K562 (cell line): ENCODE data around the gene DNAH3. TPM values are rescaled to one million over a fixed set of nuclear protein-coding genes. Genes with fewer than 3 reads are reported as not detected.

ENCODE experiments used
- ATAC-seq: fragments of 200-7000 bp; cut with Tn5 transposase; 3 replicates; pipeline ENCODE4 v1.9.1; 2020; ENCODE audit warnings: moderate library complexity
- BruUV-seq: library from RNA; stranded (reverse); fragments of 400-500 nt; replicated peaks from 2 replicates; lab custom pipeline; 2021; lab: Mats Ljungman, UMichigan
- CTCF ChIA-PET: fragments of 300-600 bp; formaldehyde crosslinking; extraction: SDS; loops from one replicate; lab custom pipeline; 2021; ENCODE audit warnings: low intra/inter-chr PET ratio; lab: Yijun Ruan, JAX
- POLR2A ChIA-PET: fragments of 300-600, 350-650 bp; sonication (Branson Sonifier 250); formaldehyde crosslinking; extraction: SDS; loops from one replicate; lab custom pipeline; 2021; ENCODE audit warnings: antibody characterized with exemption, inconsistent platforms; lab: Yijun Ruan, JAX
- DNase-seq, 4 experiments: peaks; one replicate each; pipeline versions ENCODE4 v3.0.0 to v3.0.0-alpha.2; 2011 to 2018; ENCODE audit warnings: low spot score in 3 of 4, mixed read lengths in 3 of 4; ENCODE audit errors: extremely low read depth in 1 of 4
- FAIRE-seq: peaks from 2 replicates; lab custom pipeline; 2011; peaks lifted over from hg19 to GRCh38; lab: Jason Lieb, UNC
- H2AFZ ChIP-seq: 2 replicates; pipeline ENCODE4 v1.6.0; 2011; ENCODE audit warnings: low read depth, low read length, control low read depth, inconsistent platforms
- H3K27ac ChIP-seq: fragments of 200-600 bp; 3 replicates; pipeline ENCODE4 v1.8.0; 2011; ENCODE audit warnings: low read depth, mild to moderate bottlenecking, control low read depth, inconsistent platforms, low read length, moderate library complexity, mixed read lengths; ENCODE audit errors: extremely low read depth
- H3K27me3 ChIP-seq, 2 experiments: fragments of 300-600 bp in 1 of 2; 2 replicates in 1 of 2; 3 replicates in 1 of 2; pipeline versions ENCODE4 v1.6.0 to v1.8.0; 2011; ENCODE audit warnings: inconsistent platforms in 2 of 2, low read length in 2 of 2, mild to moderate bottlenecking in 1 of 2, mixed read lengths in 1 of 2, moderate library complexity in 1 of 2; ENCODE audit not compliant: control insufficient read depth in 2 of 2, insufficient read depth in 2 of 2
- H3K36me3 ChIP-seq: fragments of 300-600 bp; 3 replicates; pipeline ENCODE4 v1.8.0; 2011; ENCODE audit warnings: mild to moderate bottlenecking, low read length, inconsistent platforms; ENCODE audit not compliant: control insufficient read depth, insufficient read depth
- H3K4me1 ChIP-seq, 2 experiments: fragments of 200-600 bp in 1 of 2; replicated peaks in 1 of 2; 2 replicates in 1 of 2; 3 replicates in 1 of 2; pipeline versions ENCODE4 v1.5.1 to v1.8.0; 2011; ENCODE audit warnings: inconsistent platforms in 2 of 2, low read length in 2 of 2, mild to moderate bottlenecking in 1 of 2, mixed read lengths in 1 of 2, moderate library complexity in 1 of 2; ENCODE audit not compliant: control insufficient read depth in 2 of 2, insufficient read depth in 2 of 2
- H3K4me2 ChIP-seq: 2 replicates; pipeline ENCODE4 v1.6.1; 2011; ENCODE audit warnings: low read length, control low read depth, inconsistent platforms, mixed read lengths; ENCODE audit not compliant: insufficient read depth
- H3K4me3 ChIP-seq: fragments of 200-600 bp; sonication (generic), shearing (Covaris generic); 2 replicates; pipeline ENCODE4 v1.5.1; 2016; ENCODE audit warnings: control low read depth, inconsistent platforms
- H3K79me2 ChIP-seq: fragments of 200-600 bp; 3 replicates; pipeline ENCODE4 v1.8.0; 2011; ENCODE audit warnings: low read length, inconsistent platforms; ENCODE audit not compliant: control insufficient read depth, insufficient read depth
- H3K9ac ChIP-seq, 2 experiments: 2 replicates each; pipeline versions ENCODE4 v1.6.0 to v1.6.1; 2011; ENCODE audit warnings: low read depth in 2 of 2, low read length in 2 of 2, control low read depth in 1 of 2, inconsistent platforms in 1 of 2, mild to moderate bottlenecking in 1 of 2, mixed read lengths in 1 of 2; ENCODE audit not compliant: insufficient read depth in 1 of 2
- H3K9me1 ChIP-seq: one replicate; pipeline ENCODE4 v1.6.0; 2011; ENCODE audit warnings: inconsistent platforms, mild to moderate bottlenecking, low read length, moderate library complexity; ENCODE audit not compliant: control insufficient read depth, insufficient read depth
- H3K9me3 ChIP-seq: replicated peaks from 2 replicates; pipeline ENCODE4 v1.5.1; 2011; ENCODE audit warnings: low read depth, low read length, inconsistent platforms; ENCODE audit not compliant: control insufficient read depth, insufficient read depth
- H4K20me1 ChIP-seq: replicated peaks from 2 replicates; pipeline ENCODE4 v1.6.1; 2011; ENCODE audit warnings: low read length, inconsistent platforms, mixed read lengths; ENCODE audit not compliant: control insufficient read depth, insufficient read depth
- ATF4 ChIP-seq: fragments of 450-650 bp; formaldehyde crosslinking; IDR thresholded peaks from 2 replicates; pipeline ENCODE4 v1.4.0; 2022; ENCODE audit warnings: mild to moderate bottlenecking, moderate library complexity
- CREBBP ChIP-seq: IDR thresholded peaks from one replicate; pipeline ENCODE4 v1.6.1; 2012; ENCODE audit warnings: low read depth, mild to moderate bottlenecking, control low read depth, inconsistent platforms, low read length
- CTBP1 ChIP-seq: fragments of 450-650 bp; IDR thresholded peaks from 2 replicates; pipeline ENCODE4 v1.6.1; 2016; ENCODE audit warnings: borderline replicate concordance
- HCFC1 ChIP-seq: IDR thresholded peaks from 2 replicates; pipeline ENCODE4 v1.6.1; 2012; ENCODE audit warnings: low read depth, low read length, improper control_type of control experiment
- ILF3 ChIP-seq: fragments of 450-650 bp; IDR thresholded peaks from 2 replicates; pipeline ENCODE4 v1.6.1; 2018; ENCODE audit warnings: antibody characterized with exemption, mild to moderate bottlenecking, moderate library complexity, borderline replicate concordance
- POLR2H ChIP-seq: IDR thresholded peaks from 2 replicates; pipeline ENCODE4 v1.6.1; 2016; ENCODE audit warnings: missing genetic modification characterization, low read depth, mild to moderate bottlenecking, control low read depth, missing compliant biosample characterization, moderate library complexity
- STAT5B ChIP-seq: fragments of 250-450 bp; sonication (Bioruptor Pico); IDR thresholded peaks from 2 replicates; pipeline ENCODE4 v1.8.0; 2021; ENCODE audit warnings: mild to moderate bottlenecking, inconsistent platforms
- TAL1 ChIP-seq: fragments of 450-650 bp; IDR thresholded peaks from 2 replicates; pipeline ENCODE4 v1.6.1; 2016; ENCODE audit warnings: mild to moderate bottlenecking
- ZNF212 ChIP-seq: fragments of 450-650 bp; formaldehyde crosslinking; IDR thresholded peaks from 2 replicates; pipeline ENCODE4 v1.4.0; 2020; ENCODE audit warnings: mild to moderate bottlenecking
- ZNF561 ChIP-seq: fragments of 450-650 bp; formaldehyde crosslinking; conservative IDR thresholded peaks from 2 replicates; pipeline ENCODE4 v1.4.0; 2020; ENCODE audit warnings: mild to moderate bottlenecking, moderate library complexity
- ZSCAN32 ChIP-seq: fragments of 450-650 bp; formaldehyde crosslinking; IDR thresholded peaks from 2 replicates; pipeline ENCODE4 v1.4.0; 2020; ENCODE audit warnings: mild to moderate bottlenecking, moderate library complexity
- WGBS: fragments of 100-300 bp; shearing (Covaris generic); methylation state at CpG from one replicate; pipeline ENCODE4 v1.1.6; 2016; ENCODE audit warnings: low coverage, mixed read lengths; ENCODE audit not compliant: insufficient coverage; ENCODE audit errors: missing lambda C conversion rate; 5-methylcytosine and 5-hydroxymethylcytosine counted together
- in situ Hi-C: fragments of 300-500 bp; cut with MboI; formaldehyde crosslinking; loops from 4 replicates; pipeline ENCODE4 v1.15.0; 2018; ENCODE audit warnings: inconsistent platforms, mixed read lengths
- intact Hi-C: fragments of 100-400 bp; cut with micrococcal nuclease; formaldehyde crosslinking; loops from 2 replicates; pipeline ENCODE4 v1.14.2; 2022
- polyA plus RNA-seq, 8 experiments: library from polyadenylated mRNA; depleted of rRNA in 4 of 8; stranded (reverse) in 5 of 8; unstranded in 3 of 8; fragments of >200 nt; fragmentation: Nextera tagmentation in 2 of 8; fragmentation: Illumina TruSeq in 1 of 8; extraction: Ambion mirVana in 2 of 8; extraction: Trizol in 1 of 8; gene quantifications; 2 replicates each; pipeline versions ENCODE4 v1.2.1 to v1.2.3, GENCODE V29; 2011 to 2014; ENCODE audit warnings: inconsistent platforms in 1 of 8, missing spikeins in 1 of 8
- total RNA-seq, 7 experiments: library from RNA; depleted of rRNA in 6 of 7; stranded (reverse); fragments of >200 nt in 6 of 7; fragmentation: Illumina TruSeq in 2 of 7; extraction: Trizol in 2 of 7; gene quantifications; 2 replicates each; pipeline versions ENCODE4 v1.2.1 to v1.2.3, GENCODE V29; 2011 to 2021; ENCODE audit warnings: low replicate concordance in 1 of 7
- TF ChIP-seq, protein P1 (sequence below), 2 experiments: fragments of 450-650 bp in 1 of 2; IDR thresholded peaks; 2 replicates each; pipeline ENCODE4 v1.6.1; 2011 to 2017; ENCODE audit warnings: low read depth in 2 of 2, antibody characterized with exemption in 1 of 2, borderline replicate concordance in 1 of 2, low read length in 1 of 2, mild to moderate bottlenecking in 1 of 2, mixed read lengths in 1 of 2; ENCODE audit not compliant: control insufficient read depth in 1 of 2
- TF ChIP-seq, protein P2 (sequence below): sonication (generic); formaldehyde crosslinking; IDR thresholded peaks from 2 replicates; pipeline ENCODE4 v1.4.0; 2020; ENCODE audit warnings: mild to moderate bottlenecking, missing genetic modification reagents

The DNAH3 gene
- total and polyA plus RNA-seq, 9 of the 15 experiments (the other 6 are each of a cell fraction or from before 2014, with no cell fraction given) = 0.32 to 0.84 (median 0.44) TPM

DNA sequence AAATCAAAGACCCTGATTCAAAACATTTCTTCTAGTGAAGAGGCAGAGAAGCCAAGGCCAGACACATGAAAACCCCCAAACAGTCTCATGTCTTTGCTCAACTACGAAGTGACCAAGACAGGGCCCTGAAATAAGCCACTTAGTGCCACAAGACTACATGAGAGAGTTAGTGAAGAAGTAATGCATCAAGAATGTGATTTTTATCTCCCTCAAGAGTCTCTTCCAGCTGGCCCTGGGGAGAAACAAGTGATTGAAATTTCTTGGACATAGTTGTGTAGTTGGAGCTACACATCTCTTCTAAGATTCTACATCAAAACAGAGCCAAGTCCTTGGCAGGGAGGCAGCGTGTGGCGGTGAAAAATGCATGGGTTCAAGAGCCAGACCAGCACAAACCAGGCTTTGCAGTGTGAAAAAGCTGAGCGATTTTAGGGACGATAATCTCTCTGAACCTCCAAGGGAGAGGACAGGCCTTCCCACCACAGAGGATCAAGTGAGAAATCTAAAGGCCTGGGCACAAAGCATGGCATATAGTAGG lies 219.5 kb downstream of the DNAH3 start:
- ChIA-PET CTCF (no interaction called here), POLR2A (interaction anchor here (0.6 to 2.1 kb wide), 3 partner anchors 11 to 198 kb away, joined by 3 to 6 read pairs (median 3); no protein-coding TSS in a partner anchor)
- Histone ChIP-seq H3K79me2 (no peaks in the 10 kb centered on the region), H3K4me1 (peaks cover 0 to 6% of the 10 kb centered on the region in 2 experiments; a peak in 1 of 5 replicates), H3K27me3 (peaks cover 2 to 8% of the 10 kb centered on the region in 2 experiments; a peak in 3 of 5 replicates), H4K20me1 (no peaks in the 10 kb centered on the region), H3K9me1 (no peaks in the 10 kb centered on the region), H3K4me3 (no peak overlapping the region), H3K9me3 (no peaks in the 10 kb centered on the region), H3K9ac (no peak overlapping the region), H2AFZ (no peak overlapping the region), H3K4me2 (no peak overlapping the region), H3K27ac (no peak overlapping the region), H3K36me3 (no peaks in the 10 kb centered on the region)
- FAIRE-seq = no peak
- in situ Hi-C loops = no loop called here
- WGBS = 55% methylated on average over 5 of the region's 5 CpGs
- intact Hi-C loops = no loop called here
- no TSS peak for BruUV-seq
- DNase-seq = no peak
- ATAC-seq = no peak
- TF ChIP-seq, protein P1, sequence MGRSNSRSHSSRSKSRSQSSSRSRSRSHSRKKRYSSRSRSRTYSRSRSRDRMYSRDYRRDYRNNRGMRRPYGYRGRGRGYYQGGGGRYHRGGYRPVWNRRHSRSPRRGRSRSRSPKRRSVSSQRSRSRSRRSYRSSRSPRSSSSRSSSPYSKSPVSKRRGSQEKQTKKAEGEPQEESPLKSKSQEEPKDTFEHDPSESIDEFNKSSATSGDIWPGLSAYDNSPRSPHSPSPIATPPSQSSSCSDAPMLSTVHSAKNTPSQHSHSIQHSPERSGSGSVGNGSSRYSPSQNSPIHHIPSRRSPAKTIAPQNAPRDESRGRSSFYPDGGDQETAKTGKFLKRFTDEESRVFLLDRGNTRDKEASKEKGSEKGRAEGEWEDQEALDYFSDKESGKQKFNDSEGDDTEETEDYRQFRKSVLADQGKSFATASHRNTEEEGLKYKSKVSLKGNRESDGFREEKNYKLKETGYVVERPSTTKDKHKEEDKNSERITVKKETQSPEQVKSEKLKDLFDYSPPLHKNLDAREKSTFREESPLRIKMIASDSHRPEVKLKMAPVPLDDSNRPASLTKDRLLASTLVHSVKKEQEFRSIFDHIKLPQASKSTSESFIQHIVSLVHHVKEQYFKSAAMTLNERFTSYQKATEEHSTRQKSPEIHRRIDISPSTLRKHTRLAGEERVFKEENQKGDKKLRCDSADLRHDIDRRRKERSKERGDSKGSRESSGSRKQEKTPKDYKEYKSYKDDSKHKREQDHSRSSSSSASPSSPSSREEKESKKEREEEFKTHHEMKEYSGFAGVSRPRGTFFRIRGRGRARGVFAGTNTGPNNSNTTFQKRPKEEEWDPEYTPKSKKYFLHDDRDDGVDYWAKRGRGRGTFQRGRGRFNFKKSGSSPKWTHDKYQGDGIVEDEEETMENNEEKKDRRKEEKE (IDR thresholded peaks at IDR 0.05; ENCODE audit: borderline replicate concordance in 1 of 2, control insufficient read depth in 1 of 2, low read depth in 2 of 2, low read length in 1 of 2) = no peak
- TF ChIP-seq ILF3 (no peak), ATF4 (no peak), TAL1 (no peak), ZNF212 (CRISPR knock-in tag) (no peak), ZSCAN32 (no peak), STAT5B (no peak), ZNF561 (CRISPR knock-in tag) (no peak), POLR2H (tag) (no peak), HCFC1 (no peak), CREBBP (no peak), CTBP1 (no peak)
- TF ChIP-seq, protein P2, sequence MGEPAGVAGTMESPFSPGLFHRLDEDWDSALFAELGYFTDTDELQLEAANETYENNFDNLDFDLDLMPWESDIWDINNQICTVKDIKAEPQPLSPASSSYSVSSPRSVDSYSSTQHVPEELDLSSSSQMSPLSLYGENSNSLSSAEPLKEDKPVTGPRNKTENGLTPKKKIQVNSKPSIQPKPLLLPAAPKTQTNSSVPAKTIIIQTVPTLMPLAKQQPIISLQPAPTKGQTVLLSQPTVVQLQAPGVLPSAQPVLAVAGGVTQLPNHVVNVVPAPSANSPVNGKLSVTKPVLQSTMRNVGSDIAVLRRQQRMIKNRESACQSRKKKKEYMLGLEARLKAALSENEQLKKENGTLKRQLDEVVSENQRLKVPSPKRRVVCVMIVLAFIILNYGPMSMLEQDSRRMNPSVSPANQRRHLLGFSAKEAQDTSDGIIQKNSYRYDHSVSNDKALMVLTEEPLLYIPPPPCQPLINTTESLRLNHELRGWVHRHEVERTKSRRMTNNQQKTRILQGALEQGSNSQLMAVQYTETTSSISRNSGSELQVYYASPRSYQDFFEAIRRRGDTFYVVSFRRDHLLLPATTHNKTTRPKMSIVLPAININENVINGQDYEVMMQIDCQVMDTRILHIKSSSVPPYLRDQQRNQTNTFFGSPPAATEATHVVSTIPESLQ = no peak
